Spleen (tissue), 7 donors: ENCODE results near the gene ZXDC.

Experiments used
- POLR2A ChIP-seq, 3 donors: fragments of 450-650 bp; IDR thresholded peaks; one replicate each; pipeline ENCODE4 v1.5.1; 2017; ENCODE audit warnings: antibody characterized with exemption in 3 of 3, mild to moderate bottlenecking in 1 of 3
- POLR2AphosphoS5 ChIP-seq, 3 donors: sonication (generic); formaldehyde crosslinking; IDR thresholded peaks; one replicate each; pipeline ENCODE4 v1.5.1; 2017; ENCODE audit warnings: antibody characterized with exemption in 3 of 3
- TF ChIP-seq, protein P1 (sequence below), 11 experiments: fragments of 200-600 bp in 7 of 11; fragments of 450-650 bp in 4 of 11; sonication (generic) in 4 of 11; IDR thresholded peaks in 8 of 11; conservative IDR thresholded peaks in 3 of 11; 1 replicate in 7 of 11; 2 replicates in 4 of 11; pipeline versions ENCODE4 v1.4.0 to v1.8.0; 2016 to 2021; ENCODE audit warnings: antibody characterized with exemption in 11 of 11, inconsistent platforms in 4 of 11, mild to moderate bottlenecking in 1 of 11
- donor health status: DM: no; HTN: no; CAD: no; lungs with moderate emphysema.
- donor health status: DM: no; HTN: no; CAD: no.
- donor health status: DM: no; HTN: no; CAD: no.

DNA sequence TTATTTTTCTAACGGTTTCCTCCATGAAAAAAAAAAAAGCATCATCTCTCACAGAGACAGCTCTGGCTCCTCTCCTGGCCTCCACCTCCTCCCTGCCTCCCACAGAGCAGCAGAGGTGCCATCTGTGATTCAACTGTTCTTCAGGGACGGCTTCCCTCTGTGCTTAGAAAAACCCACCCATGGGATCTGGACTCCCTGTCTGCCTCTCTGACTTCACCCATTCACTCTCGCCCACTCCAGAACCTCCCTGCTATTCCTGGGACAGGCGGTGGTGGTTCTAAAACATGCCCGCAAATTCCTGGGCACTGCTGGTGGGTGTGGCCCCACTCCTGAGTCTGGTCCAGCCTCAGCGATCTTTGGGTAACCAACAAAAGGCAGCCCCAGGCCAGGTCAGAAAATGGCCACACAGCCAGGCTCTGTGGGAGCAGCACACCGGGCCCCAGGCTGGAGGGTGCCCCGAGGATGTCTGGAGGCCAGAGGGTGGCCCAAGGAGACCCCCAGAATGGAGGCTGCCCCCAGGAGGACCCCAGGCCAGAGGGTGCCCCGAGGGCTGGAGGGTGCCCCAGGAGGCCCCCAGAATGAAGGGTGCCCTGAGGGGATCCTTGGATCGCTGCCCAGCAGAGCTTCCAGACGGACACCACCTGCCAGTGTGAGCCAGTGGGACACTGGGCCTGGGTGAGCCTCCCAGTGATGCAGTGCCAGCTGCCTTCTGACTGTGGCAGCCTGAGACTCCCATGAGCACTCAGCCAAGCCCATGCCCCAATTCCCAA lies 45.6 kb upstream of the ZXDC start:
- TF ChIP-seq, protein P1, sequence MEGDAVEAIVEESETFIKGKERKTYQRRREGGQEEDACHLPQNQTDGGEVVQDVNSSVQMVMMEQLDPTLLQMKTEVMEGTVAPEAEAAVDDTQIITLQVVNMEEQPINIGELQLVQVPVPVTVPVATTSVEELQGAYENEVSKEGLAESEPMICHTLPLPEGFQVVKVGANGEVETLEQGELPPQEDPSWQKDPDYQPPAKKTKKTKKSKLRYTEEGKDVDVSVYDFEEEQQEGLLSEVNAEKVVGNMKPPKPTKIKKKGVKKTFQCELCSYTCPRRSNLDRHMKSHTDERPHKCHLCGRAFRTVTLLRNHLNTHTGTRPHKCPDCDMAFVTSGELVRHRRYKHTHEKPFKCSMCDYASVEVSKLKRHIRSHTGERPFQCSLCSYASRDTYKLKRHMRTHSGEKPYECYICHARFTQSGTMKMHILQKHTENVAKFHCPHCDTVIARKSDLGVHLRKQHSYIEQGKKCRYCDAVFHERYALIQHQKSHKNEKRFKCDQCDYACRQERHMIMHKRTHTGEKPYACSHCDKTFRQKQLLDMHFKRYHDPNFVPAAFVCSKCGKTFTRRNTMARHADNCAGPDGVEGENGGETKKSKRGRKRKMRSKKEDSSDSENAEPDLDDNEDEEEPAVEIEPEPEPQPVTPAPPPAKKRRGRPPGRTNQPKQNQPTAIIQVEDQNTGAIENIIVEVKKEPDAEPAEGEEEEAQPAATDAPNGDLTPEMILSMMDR (IDR thresholded peaks at IDR 0.05 in 8 of 11, conservative IDR thresholded peaks at IDR 0.05 in 3 of 11): no peak
- TF ChIP-seq POLR2AphosphoS5 (IDR thresholded peaks at IDR 0.05): no peak
- TF ChIP-seq POLR2A (IDR thresholded peaks at IDR 0.05): no peak
